NCI-H2196 treated with DMSO at 0.1 percent for 48 hours (cell line): Measurements from ENCODE around the gene CLK2.

Source experiments
- DNase-seq: peaks from one replicate; lab custom pipeline; 2025; ENCODE audit not compliant: unreplicated experiment; lab: John Stamatoyannopoulos, UW

Gene CLK2

DNA sequence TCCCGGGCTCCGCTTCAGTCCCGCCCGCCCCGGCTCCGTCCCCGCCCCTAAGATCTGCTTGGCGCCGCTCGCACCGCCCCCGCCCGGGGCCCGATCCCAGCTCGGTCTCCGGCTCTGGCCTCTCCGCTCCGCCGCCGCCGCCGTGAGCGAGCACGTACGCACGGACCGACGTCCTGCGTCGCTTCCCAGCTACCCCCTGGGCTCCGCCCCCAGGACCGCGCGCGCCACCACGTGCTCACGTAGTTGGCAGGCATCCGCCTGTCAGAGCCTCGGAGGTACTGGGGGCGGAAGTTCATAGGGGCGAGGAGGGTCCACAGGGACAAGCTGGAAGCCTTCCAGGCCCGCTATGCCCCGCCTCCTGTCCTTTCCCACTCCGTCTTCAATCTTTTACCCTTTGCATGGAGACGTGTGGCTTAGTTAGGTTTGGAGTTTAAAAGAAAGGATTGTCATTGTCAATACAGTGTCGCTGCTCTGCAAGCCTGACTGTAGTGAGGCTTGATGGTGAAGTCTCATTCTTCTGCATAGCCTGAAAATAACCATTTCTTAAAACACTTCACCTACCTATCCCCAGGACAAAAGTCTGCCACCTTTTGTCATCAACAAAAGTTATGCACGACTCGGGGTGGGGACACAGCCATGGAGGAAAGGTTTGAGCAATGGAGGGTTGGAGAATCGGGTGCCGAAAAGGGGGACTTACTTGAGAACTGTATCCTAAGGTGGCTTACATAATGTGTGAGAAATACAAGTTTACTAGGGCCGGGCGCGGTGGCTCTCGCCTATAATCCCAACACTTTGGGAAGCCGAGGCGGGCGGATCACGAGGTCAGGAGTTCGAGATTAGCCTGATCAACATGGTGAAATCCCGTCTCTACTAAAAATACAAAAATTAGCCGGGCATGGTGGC lies at the start of gene CLK2:
TSS of gene CLK2 (minus strand) at position 162 of the 903 bp plus-strand sequence. CDS start 2,527 bp downstream, outside the sequence.
- DNase-seq = peak; percentile 90

DNA sequence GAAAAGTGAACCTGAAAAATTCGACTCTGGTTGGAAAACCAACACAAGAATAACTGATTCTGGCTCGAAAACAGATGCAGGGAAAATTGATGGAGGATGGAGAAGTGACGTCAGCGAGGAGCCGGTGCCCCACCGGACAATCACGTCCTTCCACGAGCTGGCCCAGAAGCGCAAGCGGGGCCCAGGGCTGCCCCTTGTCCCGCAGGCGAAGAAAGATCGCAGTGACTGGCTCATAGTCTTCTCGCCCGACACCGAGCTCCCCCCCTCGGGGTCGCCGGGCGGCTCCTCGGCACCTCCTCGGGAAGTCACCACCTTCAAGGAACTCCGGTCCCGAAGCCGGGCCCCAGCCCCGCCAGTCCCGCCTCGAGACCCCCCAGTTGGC lies 49.3 kb upstream of the CLK2 start:
- no peak for DNase-seq

DNA sequence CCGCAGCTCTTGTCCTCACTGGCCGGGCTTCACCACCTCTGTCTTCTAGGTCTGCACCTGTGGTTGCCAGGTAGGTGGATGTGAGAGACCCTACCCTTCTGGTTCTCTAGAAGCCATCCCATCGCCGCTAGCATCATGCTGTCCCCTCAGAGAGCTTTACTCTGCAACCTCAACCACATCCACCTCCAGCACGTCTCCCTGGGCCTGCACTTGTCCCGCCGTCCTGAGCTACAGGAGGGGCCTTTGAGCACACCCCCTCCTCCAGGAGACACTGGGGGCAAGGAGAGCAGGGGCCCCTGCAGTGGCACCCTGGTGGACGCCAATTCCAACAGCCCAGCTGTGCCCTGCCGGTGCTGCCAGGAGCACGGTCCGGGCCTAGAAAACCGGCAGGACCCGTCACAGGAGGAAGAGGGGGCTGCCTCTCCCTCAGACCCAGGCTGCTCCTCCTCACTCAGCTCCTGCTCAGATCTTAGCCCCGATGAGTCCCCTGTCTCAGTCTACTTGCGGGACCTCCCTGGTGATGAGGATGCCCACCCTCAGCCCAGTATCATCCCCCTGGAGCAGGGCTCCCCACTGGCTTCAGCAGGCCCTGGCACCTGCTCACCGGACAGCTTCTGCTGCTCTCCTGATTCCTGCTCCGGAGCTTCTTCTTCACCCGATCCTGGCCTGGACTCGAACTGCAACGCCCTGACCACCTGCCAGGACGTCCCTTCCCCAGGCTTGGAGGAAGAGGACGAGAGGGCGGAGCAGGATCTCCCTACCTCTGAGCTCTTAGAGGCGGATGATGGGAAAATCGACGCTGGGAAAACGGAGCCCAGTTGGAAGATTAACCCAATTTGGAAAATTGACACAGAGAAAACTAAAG lies 48.6 kb upstream of the CLK2 start:
- no peak for DNase-seq

- DNase-seq = peak; percentile 66
Measured at GRCh38 chr1:155320661-155321617, 47.6 kb upstream of the CLK2 start, which contains the start of gene RUSC1. Gene RUSC1 (plus strand): TSS chr1:155320894. CDS start chr1:155321774, 880 bp downstream.

DNA sequence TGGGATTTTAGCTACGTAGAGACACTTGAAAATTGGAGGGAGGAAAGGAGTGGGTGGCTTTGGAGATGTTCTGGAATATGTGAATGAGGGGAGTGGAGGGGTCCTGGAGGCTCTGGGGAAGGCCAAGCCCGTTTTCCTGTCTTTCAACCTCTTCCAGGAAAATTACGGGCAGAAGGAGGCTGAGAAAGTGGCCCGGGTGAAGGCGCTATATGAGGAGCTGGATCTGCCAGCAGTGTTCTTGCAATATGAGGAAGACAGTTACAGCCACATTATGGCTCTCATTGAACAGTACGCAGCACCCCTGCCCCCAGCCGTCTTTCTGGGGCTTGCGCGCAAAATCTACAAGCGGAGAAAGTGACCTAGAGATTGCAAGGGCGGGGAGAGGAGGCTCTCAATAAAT lies 46.9 kb upstream of the CLK2 start:
- no peak for DNase-seq

- no peak for DNase-seq
Measured at GRCh38 chr1:155319536-155319935, 46.2 kb upstream of the CLK2 start.

- DNase-seq = no peak
Measured at GRCh38 chr1:155318082-155318481, 44.8 kb upstream of the CLK2 start.

DNA sequence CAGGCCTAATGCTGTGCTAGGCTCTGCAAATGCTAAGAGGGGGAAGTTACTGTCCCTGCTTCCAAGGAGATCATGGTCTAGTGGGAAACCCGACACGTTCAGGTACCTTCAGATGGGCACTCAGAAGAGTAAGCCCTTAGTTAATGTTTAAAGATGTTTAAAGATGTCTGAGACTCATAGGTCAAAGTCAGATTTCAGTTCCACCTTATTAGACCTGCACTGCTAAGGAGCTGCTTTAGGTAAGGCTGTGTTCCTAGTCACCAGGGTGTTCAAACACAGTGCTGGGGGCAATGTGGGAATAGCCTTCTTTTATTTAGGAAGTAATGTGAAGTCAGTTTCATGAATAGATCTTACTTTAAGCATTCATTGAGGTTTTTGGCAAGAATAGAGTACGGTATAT lies 43.6 kb upstream of the CLK2 start:
- DNase-seq = no peak

GRCh38 chr1:155313261-155313660 lies 40.0 kb upstream of the CLK2 start:
- no peak for DNase-seq

- no peak for DNase-seq
Measured at GRCh38 chr1:155309423-155310021, 36.2 kb upstream of the CLK2 start.

DNA sequence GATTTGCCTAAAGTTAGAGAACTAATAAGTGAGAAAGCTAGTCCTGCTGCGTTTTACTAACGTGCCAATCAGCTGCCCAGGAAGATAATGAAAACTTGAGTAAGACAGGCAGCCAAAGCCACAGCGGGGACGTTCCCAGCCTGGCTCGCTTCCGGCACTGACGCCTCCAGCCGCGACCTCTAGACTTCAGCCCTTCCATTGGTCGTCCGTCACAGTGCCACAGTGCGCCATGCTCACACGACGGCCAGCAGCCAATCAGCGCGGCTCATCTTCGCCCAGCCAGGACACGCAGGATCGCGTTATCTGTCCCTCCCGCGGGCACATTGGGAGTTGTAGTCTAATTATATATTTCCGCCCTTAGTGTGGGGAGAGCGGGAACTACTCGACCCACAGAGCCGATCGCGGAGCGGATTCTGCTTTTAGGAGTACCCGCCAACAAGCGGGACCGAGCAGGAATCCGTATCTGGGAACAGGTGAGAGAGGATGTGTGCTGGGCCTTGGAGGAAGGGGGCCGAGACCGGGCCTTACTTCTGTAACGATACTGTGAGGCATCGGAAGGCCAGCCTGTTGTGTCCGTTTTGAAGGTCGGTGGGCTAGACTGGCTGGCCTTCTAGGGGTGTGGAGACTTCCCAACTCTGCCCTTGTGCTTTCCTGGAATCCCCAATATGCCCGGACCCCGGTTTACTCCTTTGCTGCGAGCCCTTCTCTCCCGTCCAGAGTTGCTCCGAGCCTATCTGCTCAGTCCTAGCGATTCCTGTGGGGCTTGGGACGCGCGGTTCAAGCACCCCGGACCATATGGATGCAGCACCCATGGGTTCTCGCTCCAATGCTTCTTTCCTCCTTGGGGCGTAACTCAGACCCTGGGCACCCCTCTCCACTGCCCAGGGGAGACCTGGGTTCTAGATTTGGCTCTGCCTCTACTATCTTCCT lies 35.5 kb upstream of the CLK2 start, which contains the start of gene FDPS:
TSS of gene FDPS (plus strand) at position 374 of the 930 bp plus-strand sequence. CDS start 924 bp downstream, outside the sequence.
- peak; percentile 98 for DNase-seq

DNA sequence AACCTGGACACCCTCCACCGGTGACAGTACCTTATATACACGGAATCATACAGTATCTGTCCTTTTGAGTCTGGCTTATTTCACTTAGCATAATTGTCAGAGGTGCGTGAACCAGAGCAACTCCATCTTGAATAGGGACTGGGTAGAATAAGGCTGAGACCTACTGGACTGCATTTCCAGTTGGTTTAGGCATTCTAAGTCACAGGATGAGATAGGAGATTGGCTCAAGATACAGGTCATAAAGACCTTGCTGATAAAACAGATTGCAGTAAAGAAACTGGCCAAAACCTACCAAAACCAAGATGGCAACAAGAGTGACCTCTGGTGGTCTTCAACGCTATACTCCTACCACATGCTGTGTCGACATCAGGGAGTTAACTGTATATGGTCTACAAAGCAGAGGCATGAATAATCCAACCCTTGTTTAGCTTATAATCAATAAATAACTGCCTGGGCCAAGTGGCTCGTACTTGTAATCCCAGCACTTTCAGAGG lies 34.0 kb upstream of the CLK2 start:
- DNase-seq = no peak

DNA sequence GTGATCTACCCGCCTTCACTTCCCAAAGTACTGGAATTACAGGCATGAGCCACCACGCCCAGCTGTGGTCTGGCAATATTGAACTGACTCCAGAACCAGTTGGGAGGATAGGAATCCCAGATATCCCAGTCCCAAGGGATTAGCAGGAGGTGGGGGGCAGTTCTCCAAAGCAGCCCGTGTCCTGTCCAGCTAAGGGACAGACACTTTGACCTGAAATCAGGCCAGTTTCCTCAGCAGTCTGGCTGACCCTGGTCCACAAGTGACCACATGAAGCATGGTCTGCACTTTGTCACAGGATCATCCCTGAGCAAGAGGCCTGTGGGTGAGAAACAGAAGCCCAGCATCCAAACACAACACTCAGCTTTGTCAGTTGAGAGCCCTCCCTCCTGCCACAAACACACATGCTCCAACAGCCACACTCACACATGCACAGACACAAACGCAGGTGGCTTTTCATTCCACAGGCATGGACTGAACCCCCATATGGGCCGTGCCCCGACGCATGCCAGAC lies 32.6 kb upstream of the CLK2 start:
- no peak for DNase-seq

DNA sequence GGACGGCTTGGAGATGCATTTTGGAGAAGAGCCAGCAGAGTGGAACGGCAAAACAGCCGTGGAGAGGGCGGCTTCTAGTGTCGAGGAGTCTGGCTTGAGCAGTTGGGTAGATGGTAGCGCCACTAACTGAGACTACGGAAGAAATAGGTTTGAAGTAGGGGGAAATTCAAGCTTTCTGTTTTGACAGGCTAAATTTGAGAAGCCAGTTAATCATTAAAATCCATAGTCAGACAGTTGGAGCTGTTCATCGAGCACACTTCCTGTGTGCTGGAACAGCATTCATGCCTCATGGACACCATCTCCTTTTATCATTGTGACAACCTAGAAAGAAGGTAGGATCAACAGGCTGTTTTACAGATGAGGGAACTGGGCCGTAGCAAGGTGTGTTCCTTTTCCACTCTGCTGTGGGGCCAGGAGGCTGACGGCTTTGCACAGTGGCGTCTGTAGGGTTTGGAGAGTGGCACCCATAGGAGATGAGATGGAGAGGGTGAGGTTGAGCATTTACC lies 31.3 kb upstream of the CLK2 start:
- DNase-seq = no peak

GRCh38 chr1:155301342-155301841 lies 28.1 kb upstream of the CLK2 start, which contains the start of gene PKLR:
Gene PKLR (minus strand): TSS chr1:155301438. CDS start chr1:155301395, 43 bp downstream.
- DNase-seq = no peak

DNA sequence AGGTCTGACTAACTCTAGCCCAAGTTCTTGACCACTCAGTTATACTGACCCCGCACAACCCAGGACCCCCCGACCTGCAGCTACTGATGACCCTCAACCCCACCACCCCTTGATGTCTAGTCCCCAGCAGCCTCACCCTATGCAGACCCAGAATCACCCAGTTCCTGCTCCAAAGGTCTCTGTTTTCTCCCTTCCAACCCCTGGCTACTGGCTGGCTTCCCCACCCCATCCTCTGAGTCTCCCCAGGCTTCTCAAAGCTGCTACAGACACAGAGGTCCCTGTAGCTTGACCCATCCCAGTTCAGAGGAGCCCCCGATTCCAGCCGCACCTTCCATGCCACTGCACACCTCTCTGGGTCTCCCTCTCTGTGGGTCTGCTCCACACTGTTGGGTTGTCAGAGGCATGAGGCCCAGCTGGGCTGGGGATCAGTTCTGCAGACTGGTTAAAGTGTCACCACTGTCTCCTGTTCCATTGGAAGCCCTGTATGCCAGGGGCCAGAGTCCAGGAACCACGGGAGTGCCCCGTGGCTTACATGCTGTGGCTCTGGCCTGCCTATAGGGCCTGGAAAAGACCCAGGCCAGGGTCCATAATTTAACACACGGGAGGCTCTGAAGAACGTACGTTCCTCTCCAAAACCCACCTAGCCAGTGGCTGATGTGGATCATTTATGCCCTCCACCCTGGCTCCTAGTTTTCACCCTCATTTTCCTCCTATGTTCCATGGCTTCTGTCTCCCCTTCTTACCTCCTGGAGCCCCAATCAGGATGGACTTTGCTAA lies 27.4 kb upstream of the CLK2 start:
- no peak for DNase-seq

GRCh38 chr1:155300024-155300423 lies 26.7 kb upstream of the CLK2 start:
- DNase-seq = no peak
